IMR-90 (cell line): ENCODE data around the gene LRRC4C.

Experiments used
- CEBPB ChIP-seq: IDR thresholded peaks from 2 replicates; pipeline ENCODE4 v1.6.1; 2012; ENCODE audit warnings: low read depth, low read length, improper control_type of control experiment
- MAFK ChIP-seq: IDR thresholded peaks from 2 replicates; pipeline ENCODE4 v1.6.1; 2012; ENCODE audit warnings: low read depth, low read length, improper control_type of control experiment
- POLR2A ChIP-seq: IDR thresholded peaks from 2 replicates; pipeline ENCODE4 v1.6.1; 2012; ENCODE audit warnings: mild to moderate bottlenecking, low read depth, low read length
- RFX5 ChIP-seq: IDR thresholded peaks from 2 replicates; pipeline ENCODE4 v1.8.0; 2012; ENCODE audit warnings: low read depth, mild to moderate bottlenecking, low read length, moderate library complexity
- TF ChIP-seq, protein P1 (sequence below): conservative IDR thresholded peaks from 2 replicates; pipeline ENCODE4 v1.5.1; 2012; ENCODE audit warnings: mild to moderate bottlenecking, low read depth, low read length, improper control_type of control experiment
- TF ChIP-seq, protein P2 (sequence below): fragments of 150-350 bp; IDR thresholded peaks from 2 replicates; pipeline ENCODE4 v1.6.1; 2017; ENCODE audit warnings: mild to moderate bottlenecking, antibody characterized with exemption, low read length, low read depth
- TF ChIP-seq, protein P3 (sequence below): fragments of 150-350 bp; IDR thresholded peaks from 2 replicates; pipeline ENCODE4 v1.6.1; 2016; ENCODE audit warnings: low read depth, mild to moderate bottlenecking, low read length, moderate library complexity, borderline replicate concordance

DNA sequence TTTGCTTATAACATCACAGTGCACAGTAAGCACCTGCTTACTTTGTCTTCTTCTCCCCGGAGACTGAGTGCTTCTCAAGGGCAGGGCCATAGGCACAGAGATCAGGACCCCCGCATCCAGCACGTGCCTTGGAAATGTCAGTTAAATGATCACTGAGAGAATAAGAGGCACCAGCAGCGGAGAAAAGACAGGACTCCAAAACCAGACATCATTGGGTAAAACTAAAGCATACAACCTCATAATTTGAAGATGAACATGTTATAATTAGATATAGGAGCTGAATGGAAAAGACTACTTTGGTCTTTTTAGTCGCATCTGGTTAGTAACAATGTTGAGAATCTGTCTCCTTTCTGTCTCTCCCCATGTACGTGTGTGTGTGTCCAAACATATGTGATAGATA lies 1279.9 kb downstream of the LRRC4C start:
- TF ChIP-seq, protein P1, sequence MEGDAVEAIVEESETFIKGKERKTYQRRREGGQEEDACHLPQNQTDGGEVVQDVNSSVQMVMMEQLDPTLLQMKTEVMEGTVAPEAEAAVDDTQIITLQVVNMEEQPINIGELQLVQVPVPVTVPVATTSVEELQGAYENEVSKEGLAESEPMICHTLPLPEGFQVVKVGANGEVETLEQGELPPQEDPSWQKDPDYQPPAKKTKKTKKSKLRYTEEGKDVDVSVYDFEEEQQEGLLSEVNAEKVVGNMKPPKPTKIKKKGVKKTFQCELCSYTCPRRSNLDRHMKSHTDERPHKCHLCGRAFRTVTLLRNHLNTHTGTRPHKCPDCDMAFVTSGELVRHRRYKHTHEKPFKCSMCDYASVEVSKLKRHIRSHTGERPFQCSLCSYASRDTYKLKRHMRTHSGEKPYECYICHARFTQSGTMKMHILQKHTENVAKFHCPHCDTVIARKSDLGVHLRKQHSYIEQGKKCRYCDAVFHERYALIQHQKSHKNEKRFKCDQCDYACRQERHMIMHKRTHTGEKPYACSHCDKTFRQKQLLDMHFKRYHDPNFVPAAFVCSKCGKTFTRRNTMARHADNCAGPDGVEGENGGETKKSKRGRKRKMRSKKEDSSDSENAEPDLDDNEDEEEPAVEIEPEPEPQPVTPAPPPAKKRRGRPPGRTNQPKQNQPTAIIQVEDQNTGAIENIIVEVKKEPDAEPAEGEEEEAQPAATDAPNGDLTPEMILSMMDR = no peak
- TF ChIP-seq RFX5 (no peak), POLR2A (no peak), CEBPB (no peak), MAFK (no peak)
- TF ChIP-seq, protein P2, sequence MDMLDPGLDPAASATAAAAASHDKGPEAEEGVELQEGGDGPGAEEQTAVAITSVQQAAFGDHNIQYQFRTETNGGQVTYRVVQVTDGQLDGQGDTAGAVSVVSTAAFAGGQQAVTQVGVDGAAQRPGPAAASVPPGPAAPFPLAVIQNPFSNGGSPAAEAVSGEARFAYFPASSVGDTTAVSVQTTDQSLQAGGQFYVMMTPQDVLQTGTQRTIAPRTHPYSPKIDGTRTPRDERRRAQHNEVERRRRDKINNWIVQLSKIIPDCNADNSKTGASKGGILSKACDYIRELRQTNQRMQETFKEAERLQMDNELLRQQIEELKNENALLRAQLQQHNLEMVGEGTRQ = no peak
- TF ChIP-seq, protein P3, sequence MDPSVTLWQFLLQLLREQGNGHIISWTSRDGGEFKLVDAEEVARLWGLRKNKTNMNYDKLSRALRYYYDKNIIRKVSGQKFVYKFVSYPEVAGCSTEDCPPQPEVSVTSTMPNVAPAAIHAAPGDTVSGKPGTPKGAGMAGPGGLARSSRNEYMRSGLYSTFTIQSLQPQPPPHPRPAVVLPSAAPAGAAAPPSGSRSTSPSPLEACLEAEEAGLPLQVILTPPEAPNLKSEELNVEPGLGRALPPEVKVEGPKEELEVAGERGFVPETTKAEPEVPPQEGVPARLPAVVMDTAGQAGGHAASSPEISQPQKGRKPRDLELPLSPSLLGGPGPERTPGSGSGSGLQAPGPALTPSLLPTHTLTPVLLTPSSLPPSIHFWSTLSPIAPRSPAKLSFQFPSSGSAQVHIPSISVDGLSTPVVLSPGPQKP = no peak
